Epithelial cell of esophagus (primary cell): Measurements from ENCODE around the gene PZP.

ENCODE experiments used
- DNase-seq: peaks from one replicate; pipeline ENCODE4 v3.0.0; 2010; ENCODE audit warnings: low read depth
- H3K4me3 ChIP-seq: 2 replicates; pipeline ENCODE4 v1.5.1; 2011; ENCODE audit warnings: mild to moderate bottlenecking, low read length, control low read depth
- TF ChIP-seq, protein P1 (sequence below): IDR thresholded peaks from 2 replicates; pipeline ENCODE4 v1.5.1; 2011; ENCODE audit warnings: low read depth, mild to moderate bottlenecking, low read length, control low read depth, inconsistent platforms; ENCODE audit not compliant: insufficient read depth; ENCODE audit errors: missing control alignments

PZP gene

DNA sequence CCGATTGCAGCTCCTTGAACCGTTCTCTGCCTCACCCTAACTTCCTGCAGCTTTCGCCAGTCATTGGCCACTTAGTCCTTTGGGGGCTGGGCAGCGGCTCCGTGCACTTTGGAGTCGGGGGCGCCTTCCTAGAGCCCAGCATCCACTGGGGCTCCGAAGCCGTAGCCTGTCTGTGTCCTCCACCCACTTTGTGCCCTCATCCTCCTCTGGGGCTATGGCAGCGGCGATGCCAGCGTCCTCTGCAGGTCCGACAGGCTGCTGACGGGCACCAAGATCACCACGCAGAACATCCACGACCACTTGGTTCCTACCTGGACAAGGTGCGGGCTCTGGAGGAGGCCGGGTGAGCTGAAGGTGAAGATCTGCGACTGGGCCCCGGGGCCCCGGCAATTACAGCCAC lies 80.7 kb downstream of the PZP start:
- no peak overlapping the region for H3K4me3 ChIP-seq
- TF ChIP-seq, protein P1, sequence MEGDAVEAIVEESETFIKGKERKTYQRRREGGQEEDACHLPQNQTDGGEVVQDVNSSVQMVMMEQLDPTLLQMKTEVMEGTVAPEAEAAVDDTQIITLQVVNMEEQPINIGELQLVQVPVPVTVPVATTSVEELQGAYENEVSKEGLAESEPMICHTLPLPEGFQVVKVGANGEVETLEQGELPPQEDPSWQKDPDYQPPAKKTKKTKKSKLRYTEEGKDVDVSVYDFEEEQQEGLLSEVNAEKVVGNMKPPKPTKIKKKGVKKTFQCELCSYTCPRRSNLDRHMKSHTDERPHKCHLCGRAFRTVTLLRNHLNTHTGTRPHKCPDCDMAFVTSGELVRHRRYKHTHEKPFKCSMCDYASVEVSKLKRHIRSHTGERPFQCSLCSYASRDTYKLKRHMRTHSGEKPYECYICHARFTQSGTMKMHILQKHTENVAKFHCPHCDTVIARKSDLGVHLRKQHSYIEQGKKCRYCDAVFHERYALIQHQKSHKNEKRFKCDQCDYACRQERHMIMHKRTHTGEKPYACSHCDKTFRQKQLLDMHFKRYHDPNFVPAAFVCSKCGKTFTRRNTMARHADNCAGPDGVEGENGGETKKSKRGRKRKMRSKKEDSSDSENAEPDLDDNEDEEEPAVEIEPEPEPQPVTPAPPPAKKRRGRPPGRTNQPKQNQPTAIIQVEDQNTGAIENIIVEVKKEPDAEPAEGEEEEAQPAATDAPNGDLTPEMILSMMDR: no peak
- DNase-seq: no peak

DNA sequence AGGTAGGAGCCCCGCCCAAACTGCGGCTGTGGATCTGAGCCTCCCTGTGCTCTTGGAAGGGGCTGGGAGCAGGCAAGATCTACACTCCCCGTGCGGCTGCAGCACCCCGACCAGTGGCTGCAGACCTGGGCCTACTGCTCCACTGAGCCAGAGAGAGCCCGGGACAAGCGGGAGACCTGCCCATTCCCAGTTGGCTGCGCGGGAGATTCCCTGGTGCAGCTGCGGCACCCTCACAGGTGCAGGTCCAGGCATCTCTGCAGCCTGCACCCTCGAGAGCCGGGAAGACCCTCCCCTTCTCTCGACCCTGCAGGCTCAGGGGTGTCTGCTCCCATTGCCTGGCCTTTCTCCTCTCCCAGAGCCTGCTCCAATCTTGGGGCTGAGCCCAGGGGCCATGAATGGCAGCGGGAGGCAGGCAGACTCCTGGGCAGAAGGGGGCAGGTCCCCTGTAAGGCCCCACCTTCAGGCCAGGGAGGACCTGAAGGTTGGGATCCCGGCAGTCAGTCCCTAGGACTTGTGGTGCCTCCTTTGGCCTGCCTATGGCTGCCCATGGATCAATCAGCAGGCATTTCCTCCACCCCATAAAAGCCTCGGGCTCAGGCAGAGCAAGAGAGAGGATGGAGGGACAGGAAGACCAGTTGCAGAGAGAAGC lies 83.7 kb downstream of the PZP start:
- no peak for DNase-seq
- H3K4me3 ChIP-seq: no peak overlapping the region
- TF ChIP-seq, protein P1: no peak

DNA sequence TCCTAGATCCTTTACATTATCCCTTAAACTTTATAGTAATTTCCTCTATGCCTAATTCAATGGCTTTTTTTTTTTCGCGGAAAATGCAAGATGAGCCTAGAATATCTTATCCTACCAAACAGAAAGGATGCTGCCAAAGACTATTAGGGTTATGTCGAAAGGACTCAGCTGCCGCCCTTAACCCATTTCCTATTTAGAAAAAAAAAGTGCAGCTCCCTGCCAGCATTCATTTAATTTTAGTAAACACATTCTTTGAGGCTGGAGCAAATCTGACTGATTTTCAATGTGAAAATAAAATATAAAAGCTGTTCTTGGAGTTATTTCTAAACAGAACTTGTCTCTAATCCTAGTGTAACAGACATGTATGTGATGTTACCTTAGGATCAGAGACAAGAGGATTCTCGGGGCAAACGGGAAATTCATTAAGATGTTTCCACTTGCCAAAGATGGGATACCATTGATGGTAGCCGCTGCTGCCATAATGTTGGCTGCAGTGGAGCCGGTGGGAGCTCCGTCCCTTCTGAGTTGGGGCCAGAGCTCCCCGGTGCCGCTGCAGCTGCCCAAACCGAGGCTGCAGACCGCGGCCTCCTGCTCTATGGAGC lies 84.3 kb downstream of the PZP start:
- no peak for DNase-seq
- H3K4me3 ChIP-seq: no peak overlapping the region
- TF ChIP-seq, protein P1: no peak

DNA sequence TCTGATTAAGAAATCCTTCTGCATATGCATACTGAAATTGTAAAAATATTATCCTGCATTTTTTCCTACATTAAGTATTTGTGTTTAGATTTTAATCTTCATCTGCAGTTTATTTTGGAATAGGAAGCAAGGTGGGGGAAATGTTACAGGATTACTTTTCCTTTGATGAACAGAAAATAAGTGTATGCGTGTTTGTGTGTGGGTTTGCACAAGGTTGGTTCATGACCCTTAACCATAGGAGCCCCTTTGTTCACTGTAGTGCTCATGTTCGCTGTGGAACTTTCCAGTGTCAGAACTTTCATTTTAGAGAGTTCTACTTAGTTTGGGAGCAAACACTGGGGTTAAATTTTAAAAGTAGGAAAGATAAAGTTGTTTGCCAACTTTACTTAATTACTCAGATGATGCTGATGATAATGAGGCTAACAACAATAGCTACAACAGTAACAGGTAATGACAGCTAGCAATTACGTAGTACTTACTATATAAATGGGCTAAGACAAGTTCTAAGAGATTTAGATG lies 86.0 kb downstream of the PZP start:
- TF ChIP-seq, protein P1: no peak
- H3K4me3 ChIP-seq: no peak overlapping the region
- no peak for DNase-seq

DNA sequence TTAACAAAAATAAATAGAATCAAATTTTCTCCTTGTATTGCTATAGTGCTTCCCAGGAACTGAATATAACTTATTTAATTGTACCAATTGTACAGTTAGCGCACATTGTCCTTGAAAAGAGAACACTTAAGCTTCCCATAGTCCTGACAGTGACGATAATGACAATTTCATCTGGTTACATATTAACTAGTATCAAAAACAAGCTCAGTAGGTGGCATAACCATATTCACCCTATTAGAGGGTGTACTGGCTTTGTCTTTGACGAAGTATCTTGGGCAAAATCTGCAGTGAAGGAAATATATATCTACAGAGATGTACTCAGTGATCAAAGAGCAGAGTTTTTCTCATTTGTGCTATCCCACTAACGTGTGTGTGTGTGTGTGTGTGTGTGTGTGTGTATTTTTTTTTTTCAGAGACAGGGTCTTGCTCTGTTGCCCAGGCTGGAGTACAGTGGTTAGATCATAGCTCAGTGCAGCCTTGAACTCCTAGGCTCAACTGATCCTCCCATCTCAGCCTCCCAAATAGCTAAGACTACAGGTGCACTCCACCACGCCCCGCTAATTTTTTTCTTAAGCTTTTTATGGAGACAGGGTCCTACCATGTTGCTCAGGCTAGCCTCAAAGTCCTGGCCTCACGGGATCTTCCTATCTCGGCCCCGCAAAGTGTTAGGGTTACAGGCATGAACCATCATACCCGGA lies 87.6 kb downstream of the PZP start:
- TF ChIP-seq, protein P1: no peak
- no peak overlapping the region for H3K4me3 ChIP-seq
- DNase-seq: no peak

DNA sequence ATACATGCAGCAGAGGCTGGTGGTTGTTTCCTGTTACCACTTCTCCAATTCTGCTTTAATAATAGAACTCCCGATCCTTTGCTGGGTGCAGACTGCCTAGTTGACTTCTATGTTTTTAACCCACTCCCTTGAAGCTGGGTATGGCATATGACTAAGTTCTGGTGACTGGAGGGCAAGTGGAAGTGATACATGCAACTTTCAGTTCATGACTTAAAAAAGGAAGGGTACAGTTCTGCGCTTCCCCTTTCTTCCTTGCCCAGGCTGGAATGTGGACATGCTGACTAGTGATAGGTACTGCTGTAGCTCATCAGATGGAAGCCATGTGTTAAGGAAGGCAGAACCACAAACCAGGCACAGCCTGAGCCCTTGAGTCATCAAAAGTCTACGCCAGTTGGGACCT lies 90.0 kb downstream of the PZP start:
- H3K4me3 ChIP-seq: no peak overlapping the region
- peak; percentile 19 for DNase-seq
- TF ChIP-seq, protein P1: no peak
